H1 (cell line): ENCODE measurements around the gene MCC. TPM values are rescaled to one million over a fixed set of nuclear protein-coding genes. Genes with fewer than 3 reads are reported as not detected.

Experiments
- CTCF ChIA-PET: fragments of 300-600 bp; sonication (Branson Sonifier 250); formaldehyde crosslinking; loops from one replicate; lab custom pipeline; 2021; ENCODE audit not compliant: partially characterized antibody; lab: Charles Lee
- POLR2A ChIA-PET: fragments of 300-600 bp; sonication (Branson Sonifier 250); formaldehyde crosslinking; loops from one replicate; lab custom pipeline; 2021; ENCODE audit warnings: inconsistent platforms; ENCODE audit not compliant: partially characterized antibody; lab: Charles Lee
- DNase-seq, 2 experiments: peaks; one replicate each; pipeline versions ENCODE4 v3.0.0 to v3.0.0-alpha.2; 2010 to 2022; ENCODE audit warnings: low spot score in 2 of 2, low read depth in 1 of 2, mixed read lengths in 1 of 2
- FAIRE-seq: peaks from 2 replicates; lab custom pipeline; 2011; peaks lifted over from hg19 to GRCh38; lab: Jason Lieb, UNC
- H2AFZ ChIP-seq: 2 replicates; pipeline ENCODE4 v1.8.1; 2012; ENCODE audit warnings: low read length, inconsistent platforms
- H2AK5ac ChIP-seq: 2 replicates; pipeline ENCODE4 v1.6.1; 2013; ENCODE audit warnings: low read depth, low read length
- H2BK120ac ChIP-seq: replicated peaks from 2 replicates; pipeline ENCODE3; 2013; ENCODE audit warnings: low read depth, low read length, inconsistent platforms
- H2BK12ac ChIP-seq: 2 replicates; pipeline ENCODE4 v1.6.1; 2013; ENCODE audit warnings: low read depth, low read length
- H2BK15ac ChIP-seq: 2 replicates; pipeline ENCODE4 v1.6.1; 2013; ENCODE audit warnings: low read length
- H2BK20ac ChIP-seq: 2 replicates; pipeline ENCODE4 v1.6.1; 2013; ENCODE audit warnings: low read length
- H2BK5ac ChIP-seq: 2 replicates; pipeline ENCODE4 v1.6.1; 2013; ENCODE audit warnings: low read depth, low read length
- H3K14ac ChIP-seq: 2 replicates; pipeline ENCODE4 v1.6.1; 2013; ENCODE audit warnings: inconsistent platforms; ENCODE audit not compliant: insufficient read length
- H3K18ac ChIP-seq: 2 replicates; pipeline ENCODE4 v1.6.1; 2013; ENCODE audit warnings: low read length; ENCODE audit errors: extremely low read depth
- H3K23ac ChIP-seq: 2 replicates; pipeline ENCODE4 v1.6.1; 2013; ENCODE audit warnings: inconsistent platforms; ENCODE audit not compliant: insufficient read length
- H3K23me2 ChIP-seq: 2 replicates; pipeline ENCODE4 v1.6.1; 2013; ENCODE audit warnings: low read depth, low read length
- H3K27ac ChIP-seq: 2 replicates; pipeline ENCODE4 v1.6.1; 2011; ENCODE audit warnings: low read depth, low read length, inconsistent platforms
- H3K27me3 ChIP-seq, 4 experiments: replicated peaks in 1 of 4; 1 replicate in 1 of 4; 2 replicates in 3 of 4; pipeline versions ENCODE4 v1.6.1 to v1.8.1; 2011 to 2013; ENCODE audit warnings: low read length in 3 of 4, mild to moderate bottlenecking in 3 of 4, inconsistent platforms in 2 of 4, mixed read lengths in 2 of 4, moderate library complexity in 1 of 4; ENCODE audit not compliant: control insufficient read depth in 3 of 4, insufficient read depth in 3 of 4; ENCODE audit errors: extremely low read depth in 1 of 4
- H3K36me3 ChIP-seq, 4 experiments: 2 replicates each; pipeline versions ENCODE4 v1.6.1 to v1.8.1; 2011 to 2013; ENCODE audit warnings: mild to moderate bottlenecking in 4 of 4, low read length in 3 of 4, moderate library complexity in 2 of 4, control low read depth in 1 of 4, inconsistent platforms in 1 of 4; ENCODE audit not compliant: insufficient read depth in 4 of 4, control insufficient read depth in 2 of 4
- H3K4ac ChIP-seq: replicated peaks from 2 replicates; pipeline ENCODE3; 2013; ENCODE audit warnings: low read length, low read depth, mixed read lengths, inconsistent platforms; ENCODE audit not compliant: insufficient read length
- H3K4me1 ChIP-seq, 4 experiments: replicated peaks in 1 of 4; 1 replicate in 1 of 4; 2 replicates in 3 of 4; pipeline versions ENCODE4 v1.6.1 to v1.8.1; 2011 to 2013; ENCODE audit warnings: low read length in 3 of 4, inconsistent platforms in 2 of 4, mixed read lengths in 1 of 4; ENCODE audit not compliant: insufficient read depth in 4 of 4, control insufficient read depth in 3 of 4
- H3K4me2 ChIP-seq, 2 experiments: 2 replicates each; pipeline versions ENCODE4 v1.6.1 to v1.8.1; 2011 to 2013; ENCODE audit warnings: low read depth in 2 of 2, low read length in 2 of 2, control low read depth in 1 of 2, inconsistent platforms in 1 of 2, mild to moderate bottlenecking in 1 of 2; ENCODE audit not compliant: insufficient read depth in 1 of 2
- H3K4me3 ChIP-seq, 4 experiments: fragments of 200-600, 300-600 bp in 1 of 4; sonication (generic), shearing (Covaris generic), sonication (Bioruptor Twin) in 1 of 4; 2 replicates each; pipeline versions ENCODE4 v1.5.1 to v1.8.1; 2011 to 2016; ENCODE audit warnings: low read length in 4 of 4, low read depth in 3 of 4, control low read depth in 2 of 4, inconsistent platforms in 2 of 4, mild to moderate bottlenecking in 2 of 4, mixed read lengths in 1 of 4, moderate library complexity in 1 of 4; ENCODE audit not compliant: insufficient read depth in 2 of 4; ENCODE audit errors: extremely low read depth in 1 of 4
- H3K56ac ChIP-seq: replicated peaks from 2 replicates; pipeline ENCODE3; 2013; ENCODE audit warnings: low read depth, mild to moderate bottlenecking, mixed read lengths, low read length, inconsistent platforms; ENCODE audit not compliant: insufficient read length
- H3K79me1 ChIP-seq: 2 replicates; pipeline ENCODE4 v1.6.1; 2013; ENCODE audit warnings: low read depth, low read length, control low read depth
- H3K79me2 ChIP-seq, 2 experiments: 2 replicates each; pipeline versions ENCODE4 v1.6.1 to v1.8.1; 2012 to 2013; ENCODE audit warnings: low read length in 2 of 2, mild to moderate bottlenecking in 2 of 2, inconsistent platforms in 1 of 2; ENCODE audit not compliant: insufficient read depth in 2 of 2, control insufficient read depth in 1 of 2
- H3K9ac ChIP-seq, 4 experiments: replicated peaks in 1 of 4; 1 replicate in 1 of 4; 2 replicates in 3 of 4; pipeline versions ENCODE4 v1.6.1 to v1.8.1; 2011 to 2013; ENCODE audit warnings: low read depth in 3 of 4, low read length in 3 of 4, control low read depth in 2 of 4, mild to moderate bottlenecking in 2 of 4, moderate library complexity in 2 of 4, inconsistent platforms in 1 of 4; ENCODE audit errors: extremely low read depth in 1 of 4
- H3K9me3 ChIP-seq, 2 experiments: 2 replicates each; pipeline versions ENCODE4 v1.6.1 to v1.8.1; 2012 to 2013; ENCODE audit warnings: mild to moderate bottlenecking in 2 of 2, moderate library complexity in 2 of 2, control low read depth in 1 of 2, inconsistent platforms in 1 of 2, low read depth in 1 of 2, low read length in 1 of 2, mixed read lengths in 1 of 2; ENCODE audit not compliant: insufficient read depth in 2 of 2
- H4K20me1 ChIP-seq, 2 experiments: replicated peaks in 1 of 2; 2 replicates each; pipeline versions ENCODE3 to v1.8.1; 2011 to 2013; ENCODE audit warnings: inconsistent platforms in 2 of 2, low read length in 2 of 2, mild to moderate bottlenecking in 1 of 2; ENCODE audit not compliant: insufficient read depth in 2 of 2, control insufficient read depth in 1 of 2
- H4K5ac ChIP-seq: 2 replicates; pipeline ENCODE4 v1.6.1; 2013; ENCODE audit warnings: low read length, low read depth, mixed read lengths, inconsistent platforms; ENCODE audit not compliant: insufficient read length
- H4K8ac ChIP-seq: 2 replicates; pipeline ENCODE4 v1.8.0; 2013; ENCODE audit warnings: mild to moderate bottlenecking, moderate library complexity, low read length, inconsistent platforms; ENCODE audit not compliant: insufficient read depth; ENCODE audit errors: extremely low read depth
- H4K91ac ChIP-seq: replicated peaks from 2 replicates; pipeline ENCODE3; 2013; ENCODE audit warnings: low read length, mixed read lengths, inconsistent platforms; ENCODE audit not compliant: insufficient read length
- BRCA1 ChIP-seq: IDR thresholded peaks from 2 replicates; pipeline ENCODE4 v1.6.1; 2012; ENCODE audit warnings: low read depth, low read length, improper control_type of control experiment
- GABPA ChIP-seq: IDR thresholded peaks from 2 replicates; pipeline ENCODE4 v1.6.1; 2011; ENCODE audit warnings: mild to moderate bottlenecking, low read length, moderate library complexity, borderline replicate concordance; ENCODE audit not compliant: insufficient read depth
- HDAC6 ChIP-seq: IDR thresholded peaks from one replicate; pipeline ENCODE4 v1.7.1; 2012; ENCODE audit warnings: low read depth, mild to moderate bottlenecking, inconsistent platforms, low read length, moderate library complexity
- KDM4A ChIP-seq: IDR thresholded peaks from one replicate; pipeline ENCODE4 v1.7.1; 2012; ENCODE audit warnings: low read depth, mild to moderate bottlenecking, moderate library complexity, low read length, inconsistent platforms; ENCODE audit not compliant: severe bottlenecking
- MAX ChIP-seq: IDR thresholded peaks from 2 replicates; pipeline ENCODE4 v1.6.1; 2012; ENCODE audit warnings: inconsistent platforms
- POLR2A ChIP-seq, 2 experiments: IDR thresholded peaks; 1 replicate in 1 of 2; 2 replicates in 1 of 2; pipeline ENCODE4 v1.6.1; 2011; ENCODE audit warnings: low read depth in 2 of 2, low read length in 2 of 2, mild to moderate bottlenecking in 2 of 2; ENCODE audit errors: control extremely low read depth in 1 of 2
- WGBS, 2 experiments: shearing (Covaris generic) in 1 of 2; methylation state at CpG; one replicate each; pipeline versions ENCODE4 v1.1.6 to v1.1.7; 2013 to 2015; ENCODE audit warnings: low lambda C conversion rate in 2 of 2, mixed read lengths in 2 of 2, inconsistent platforms in 1 of 2, low coverage in 1 of 2, missing lambda C conversion rate in 1 of 2; ENCODE audit not compliant: insufficient replicate concordance in 2 of 2, insufficient coverage in 1 of 2, insufficient read length in 1 of 2; ENCODE audit errors: extremely low coverage in 1 of 2, missing lambda C conversion rate in 1 of 2; 5-methylcytosine and 5-hydroxymethylcytosine counted together
- polyA plus RNA-seq, 7 experiments: library from polyadenylated mRNA; depleted of rRNA in 3 of 7; stranded (reverse) in 5 of 7; unstranded in 2 of 7; fragments of >200 nt in 5 of 7; fragments of 200-250 nt in 2 of 7; gene quantifications; 1 replicate in 5 of 7; 2 replicates in 1 of 7; 4 replicates in 1 of 7; pipeline versions ENCODE4 v1.2.1 to v1.2.3, GENCODE V29; 2011 to 2013; ENCODE audit warnings: missing spikeins in 2 of 7, mixed read lengths in 2 of 7
- total RNA-seq: library from RNA; stranded (reverse); fragmentation: NEBNext Ultra II Directional; extraction: Animal tissue kit (Norgen Biotek cat#: 25700); gene quantifications from 2 replicates; pipeline ENCODE4 v1.2.1, GENCODE V29; 2021

Gene MCC
- total and polyA plus RNA-seq, 2 of the 8 experiments (the other 6 are each of a cell fraction or from before 2014, with no cell fraction given), result 2.6 to 18.3 TPM

GRCh38 chr5:113283558-113283957 is 204.7 kb downstream of the MCC start:
- Histone ChIP-seq H2BK12ac (no peak overlapping the region), H3K27ac (no peak overlapping the region), H3K4ac (no peak overlapping the region), H3K4me1 (peaks cover 0 to 10% (median 4%) of the 10 kb centered on the region in 4 experiments; a peak in 3 of 7 replicates), H2AFZ (no peak overlapping the region), H2BK5ac (no peak overlapping the region), H2AK5ac (no peak overlapping the region), H3K4me2 (no peak overlapping the region), H3K79me2 (peaks cover 9 to 89% of the 10 kb centered on the region in 2 experiments), H2BK20ac (no peak overlapping the region), H3K14ac (no peak overlapping the region), H3K9ac (no peak overlapping the region), H3K36me3 (no peaks in the 10 kb centered on the region; a peak in 1 of 8 replicates), H3K23me2 (no peaks in the 10 kb centered on the region), H3K27me3 (no peaks in the 10 kb centered on the region), H4K5ac (no peak overlapping the region), H4K91ac (no peak overlapping the region), H3K9me3 (no peaks in the 10 kb centered on the region), H3K79me1 (no peaks in the 10 kb centered on the region), H3K4me3 (no peak overlapping the region), H2BK120ac (no peak overlapping the region), H4K8ac (no peak overlapping the region), H3K18ac (no peak overlapping the region), H3K56ac (no peak overlapping the region), H4K20me1 (no peaks in the 10 kb centered on the region), H3K23ac (no peak overlapping the region), H2BK15ac (no peak overlapping the region)
- ChIA-PET CTCF (interaction anchor here (0.9 to 1.2 kb wide), 2 partner anchors 8 to 136 kb away, joined by 3 read pairs; no protein-coding TSS in a partner anchor), POLR2A (no interaction called here)
- no peak for FAIRE-seq
- WGBS, 2 experiments, result 84% methylated on average over 3 of the region's 3 CpGs; no CpG with 5 or more reads in 1 of the 2 experiments
- DNase-seq, result no peak
- TF ChIP-seq KDM4A (no peak), GABPA (no peak), HDAC6 (no peak), BRCA1 (no peak), POLR2A (IDR thresholded peaks at IDR 0.05; ENCODE audit: control extremely low read depth in 1 of 2, low read depth in 2 of 2, low read length in 2 of 2) (no peak), MAX (no peak)
